H1 (cell line): ENCODE data around the gene TMEM108. TPM values are rescaled to one million over a fixed set of nuclear protein-coding genes. Genes with fewer than 3 reads are reported as not detected.

Experiments
- CTCF ChIA-PET: fragments of 300-600 bp; sonication (Branson Sonifier 250); formaldehyde crosslinking; loops from one replicate; lab custom pipeline; 2021; ENCODE audit not compliant: partially characterized antibody; lab: Charles Lee
- POLR2A ChIA-PET: fragments of 300-600 bp; sonication (Branson Sonifier 250); formaldehyde crosslinking; loops from one replicate; lab custom pipeline; 2021; ENCODE audit warnings: inconsistent platforms; ENCODE audit not compliant: partially characterized antibody; lab: Charles Lee
- DNase-seq, 2 experiments: peaks; one replicate each; pipeline versions ENCODE4 v3.0.0 to v3.0.0-alpha.2; 2010 to 2022; ENCODE audit warnings: low spot score in 2 of 2, low read depth in 1 of 2, mixed read lengths in 1 of 2
- FAIRE-seq: peaks from 2 replicates; lab custom pipeline; 2011; peaks lifted over from hg19 to GRCh38; lab: Jason Lieb, UNC
- H2AFZ ChIP-seq: 2 replicates; pipeline ENCODE4 v1.8.1; 2012; ENCODE audit warnings: low read length, inconsistent platforms
- H2AK5ac ChIP-seq: 2 replicates; pipeline ENCODE4 v1.6.1; 2013; ENCODE audit warnings: low read depth, low read length
- H2BK120ac ChIP-seq: replicated peaks from 2 replicates; pipeline ENCODE3; 2013; ENCODE audit warnings: low read depth, low read length, inconsistent platforms
- H2BK12ac ChIP-seq: 2 replicates; pipeline ENCODE4 v1.6.1; 2013; ENCODE audit warnings: low read depth, low read length
- H2BK15ac ChIP-seq: 2 replicates; pipeline ENCODE4 v1.6.1; 2013; ENCODE audit warnings: low read length
- H2BK20ac ChIP-seq: 2 replicates; pipeline ENCODE4 v1.6.1; 2013; ENCODE audit warnings: low read length
- H2BK5ac ChIP-seq: 2 replicates; pipeline ENCODE4 v1.6.1; 2013; ENCODE audit warnings: low read depth, low read length
- H3K14ac ChIP-seq: 2 replicates; pipeline ENCODE4 v1.6.1; 2013; ENCODE audit warnings: inconsistent platforms; ENCODE audit not compliant: insufficient read length
- H3K18ac ChIP-seq: 2 replicates; pipeline ENCODE4 v1.6.1; 2013; ENCODE audit warnings: low read length; ENCODE audit errors: extremely low read depth
- H3K23ac ChIP-seq: 2 replicates; pipeline ENCODE4 v1.6.1; 2013; ENCODE audit warnings: inconsistent platforms; ENCODE audit not compliant: insufficient read length
- H3K23me2 ChIP-seq: 2 replicates; pipeline ENCODE4 v1.6.1; 2013; ENCODE audit warnings: low read depth, low read length
- H3K27ac ChIP-seq: 2 replicates; pipeline ENCODE4 v1.6.1; 2011; ENCODE audit warnings: low read depth, low read length, inconsistent platforms
- H3K27me3 ChIP-seq, 4 experiments: replicated peaks in 1 of 4; 1 replicate in 1 of 4; 2 replicates in 3 of 4; pipeline versions ENCODE4 v1.6.1 to v1.8.1; 2011 to 2013; ENCODE audit warnings: low read length in 3 of 4, mild to moderate bottlenecking in 3 of 4, inconsistent platforms in 2 of 4, mixed read lengths in 2 of 4, moderate library complexity in 1 of 4; ENCODE audit not compliant: control insufficient read depth in 3 of 4, insufficient read depth in 3 of 4; ENCODE audit errors: extremely low read depth in 1 of 4
- H3K36me3 ChIP-seq, 4 experiments: 2 replicates each; pipeline versions ENCODE4 v1.6.1 to v1.8.1; 2011 to 2013; ENCODE audit warnings: mild to moderate bottlenecking in 4 of 4, low read length in 3 of 4, moderate library complexity in 2 of 4, control low read depth in 1 of 4, inconsistent platforms in 1 of 4; ENCODE audit not compliant: insufficient read depth in 4 of 4, control insufficient read depth in 2 of 4
- H3K4ac ChIP-seq: replicated peaks from 2 replicates; pipeline ENCODE3; 2013; ENCODE audit warnings: low read length, low read depth, mixed read lengths, inconsistent platforms; ENCODE audit not compliant: insufficient read length
- H3K4me1 ChIP-seq, 4 experiments: replicated peaks in 1 of 4; 1 replicate in 1 of 4; 2 replicates in 3 of 4; pipeline versions ENCODE4 v1.6.1 to v1.8.1; 2011 to 2013; ENCODE audit warnings: low read length in 3 of 4, inconsistent platforms in 2 of 4, mixed read lengths in 1 of 4; ENCODE audit not compliant: insufficient read depth in 4 of 4, control insufficient read depth in 3 of 4
- H3K4me2 ChIP-seq, 2 experiments: 2 replicates each; pipeline versions ENCODE4 v1.6.1 to v1.8.1; 2011 to 2013; ENCODE audit warnings: low read depth in 2 of 2, low read length in 2 of 2, control low read depth in 1 of 2, inconsistent platforms in 1 of 2, mild to moderate bottlenecking in 1 of 2; ENCODE audit not compliant: insufficient read depth in 1 of 2
- H3K4me3 ChIP-seq, 4 experiments: fragments of 200-600, 300-600 bp in 1 of 4; sonication (generic), shearing (Covaris generic), sonication (Bioruptor Twin) in 1 of 4; 2 replicates each; pipeline versions ENCODE4 v1.5.1 to v1.8.1; 2011 to 2016; ENCODE audit warnings: low read length in 4 of 4, low read depth in 3 of 4, control low read depth in 2 of 4, inconsistent platforms in 2 of 4, mild to moderate bottlenecking in 2 of 4, mixed read lengths in 1 of 4, moderate library complexity in 1 of 4; ENCODE audit not compliant: insufficient read depth in 2 of 4; ENCODE audit errors: extremely low read depth in 1 of 4
- H3K56ac ChIP-seq: replicated peaks from 2 replicates; pipeline ENCODE3; 2013; ENCODE audit warnings: low read depth, mild to moderate bottlenecking, mixed read lengths, low read length, inconsistent platforms; ENCODE audit not compliant: insufficient read length
- H3K79me1 ChIP-seq: 2 replicates; pipeline ENCODE4 v1.6.1; 2013; ENCODE audit warnings: low read depth, low read length, control low read depth
- H3K79me2 ChIP-seq, 2 experiments: 2 replicates each; pipeline versions ENCODE4 v1.6.1 to v1.8.1; 2012 to 2013; ENCODE audit warnings: low read length in 2 of 2, mild to moderate bottlenecking in 2 of 2, inconsistent platforms in 1 of 2; ENCODE audit not compliant: insufficient read depth in 2 of 2, control insufficient read depth in 1 of 2
- H3K9ac ChIP-seq, 4 experiments: replicated peaks in 1 of 4; 1 replicate in 1 of 4; 2 replicates in 3 of 4; pipeline versions ENCODE4 v1.6.1 to v1.8.1; 2011 to 2013; ENCODE audit warnings: low read depth in 3 of 4, low read length in 3 of 4, control low read depth in 2 of 4, mild to moderate bottlenecking in 2 of 4, moderate library complexity in 2 of 4, inconsistent platforms in 1 of 4; ENCODE audit errors: extremely low read depth in 1 of 4
- H3K9me3 ChIP-seq, 2 experiments: 2 replicates each; pipeline versions ENCODE4 v1.6.1 to v1.8.1; 2012 to 2013; ENCODE audit warnings: mild to moderate bottlenecking in 2 of 2, moderate library complexity in 2 of 2, control low read depth in 1 of 2, inconsistent platforms in 1 of 2, low read depth in 1 of 2, low read length in 1 of 2, mixed read lengths in 1 of 2; ENCODE audit not compliant: insufficient read depth in 2 of 2
- H4K20me1 ChIP-seq, 2 experiments: replicated peaks in 1 of 2; 2 replicates each; pipeline versions ENCODE3 to v1.8.1; 2011 to 2013; ENCODE audit warnings: inconsistent platforms in 2 of 2, low read length in 2 of 2, mild to moderate bottlenecking in 1 of 2; ENCODE audit not compliant: insufficient read depth in 2 of 2, control insufficient read depth in 1 of 2
- H4K5ac ChIP-seq: 2 replicates; pipeline ENCODE4 v1.6.1; 2013; ENCODE audit warnings: low read length, low read depth, mixed read lengths, inconsistent platforms; ENCODE audit not compliant: insufficient read length
- H4K8ac ChIP-seq: 2 replicates; pipeline ENCODE4 v1.8.0; 2013; ENCODE audit warnings: mild to moderate bottlenecking, moderate library complexity, low read length, inconsistent platforms; ENCODE audit not compliant: insufficient read depth; ENCODE audit errors: extremely low read depth
- H4K91ac ChIP-seq: replicated peaks from 2 replicates; pipeline ENCODE3; 2013; ENCODE audit warnings: low read length, mixed read lengths, inconsistent platforms; ENCODE audit not compliant: insufficient read length
- CHD1 ChIP-seq: IDR thresholded peaks from 2 replicates; pipeline ENCODE4 v1.6.1; 2012; ENCODE audit warnings: low read depth, low read length, improper control_type of control experiment
- HDAC2 ChIP-seq, 2 experiments: fragments of 300-600 bp in 1 of 2; sonication (generic) in 1 of 2; IDR thresholded peaks; 2 replicates each; pipeline ENCODE4 v1.6.1; 2011 to 2012; ENCODE audit warnings: low read depth in 2 of 2, low read length in 2 of 2, mild to moderate bottlenecking in 2 of 2, moderate library complexity in 2 of 2, borderline replicate concordance in 1 of 2, inconsistent platforms in 1 of 2
- PHF8 ChIP-seq: fragments of 200-600 bp; sonication (generic); conservative IDR thresholded peaks from 2 replicates; pipeline ENCODE4 v1.7.1; 2012; ENCODE audit warnings: low read depth, mild to moderate bottlenecking, inconsistent platforms, low read length, moderate library complexity
- SRF ChIP-seq: IDR thresholded peaks from 2 replicates; pipeline ENCODE4 v1.6.1; 2011; ENCODE audit warnings: mild to moderate bottlenecking, low read depth, low read length, moderate library complexity
- WGBS, 2 experiments: shearing (Covaris generic) in 1 of 2; methylation state at CpG; one replicate each; pipeline versions ENCODE4 v1.1.6 to v1.1.7; 2013 to 2015; ENCODE audit warnings: low lambda C conversion rate in 2 of 2, mixed read lengths in 2 of 2, inconsistent platforms in 1 of 2, low coverage in 1 of 2, missing lambda C conversion rate in 1 of 2; ENCODE audit not compliant: insufficient replicate concordance in 2 of 2, insufficient coverage in 1 of 2, insufficient read length in 1 of 2; ENCODE audit errors: extremely low coverage in 1 of 2, missing lambda C conversion rate in 1 of 2; 5-methylcytosine and 5-hydroxymethylcytosine counted together
- polyA plus RNA-seq, 7 experiments: library from polyadenylated mRNA; depleted of rRNA in 3 of 7; stranded (reverse) in 5 of 7; unstranded in 2 of 7; fragments of >200 nt in 5 of 7; fragments of 200-250 nt in 2 of 7; gene quantifications; 1 replicate in 5 of 7; 2 replicates in 1 of 7; 4 replicates in 1 of 7; pipeline versions ENCODE4 v1.2.1 to v1.2.3, GENCODE V29; 2011 to 2013; ENCODE audit warnings: missing spikeins in 2 of 7, mixed read lengths in 2 of 7
- total RNA-seq: library from RNA; stranded (reverse); fragmentation: NEBNext Ultra II Directional; extraction: Animal tissue kit (Norgen Biotek cat#: 25700); gene quantifications from 2 replicates; pipeline ENCODE4 v1.2.1, GENCODE V29; 2021
- TF ChIP-seq, protein P1 (sequence below), 3 experiments: IDR thresholded peaks; 1 replicate in 2 of 3; 2 replicates in 1 of 3; pipeline versions ENCODE4 v1.5.1 to v1.6.1; 2011; ENCODE audit warnings: low read length in 3 of 3, mild to moderate bottlenecking in 3 of 3, inconsistent platforms in 2 of 3, low read depth in 1 of 3, moderate library complexity in 1 of 3; ENCODE audit not compliant: insufficient read depth in 1 of 3; ENCODE audit errors: control extremely low read depth in 1 of 3

Gene TMEM108
- total and polyA plus RNA-seq, 2 of the 8 experiments (the other 6 are each of a cell fraction or from before 2014, with no cell fraction given), result 14.3 to 16.2 TPM

GRCh38 chr3:133428552-133428951, 390.4 kb downstream of the TMEM108 start:
- ChIA-PET POLR2A (no interaction called here), CTCF (interaction anchor here (0.6 kb wide), 1 partner anchor 8 kb away, joined by 3 read pairs; no protein-coding TSS in a partner anchor)
- Histone ChIP-seq H4K8ac (no peak overlapping the region), H2BK15ac (no peak overlapping the region), H4K20me1 (no peaks in the 10 kb centered on the region), H3K23me2 (no peaks in the 10 kb centered on the region), H4K5ac (no peak overlapping the region), H3K79me2 (no peaks in the 10 kb centered on the region), H3K14ac (no peak overlapping the region), H3K27me3 (no peaks in the 10 kb centered on the region), H2BK5ac (no peak overlapping the region), H3K4ac (no peak overlapping the region), H2BK120ac (no peak overlapping the region), H4K91ac (no peak overlapping the region), H3K27ac (no peak overlapping the region), H3K18ac (no peak overlapping the region), H3K9me3 (no peaks in the 10 kb centered on the region), H3K4me1 (no peaks in the 10 kb centered on the region), H2AK5ac (no peak overlapping the region), H2AFZ (no peak overlapping the region), H2BK20ac (no peak overlapping the region), H3K36me3 (no peaks in the 10 kb centered on the region), H3K79me1 (no peaks in the 10 kb centered on the region), H3K23ac (no peak overlapping the region), H2BK12ac (no peak overlapping the region), H3K4me3 (no peak overlapping the region), H3K9ac (no peak overlapping the region), H3K56ac (no peak overlapping the region), H3K4me2 (no peak overlapping the region)
- FAIRE-seq (no peak), DNase-seq (no peak)
- WGBS, 2 experiments, result 79% methylated on average over 12 of the region's 12 CpGs; no CpG with 5 or more reads in 1 of the 2 experiments
- no peak for TF ChIP-seq HDAC2 (IDR thresholded peaks at IDR 0.05; ENCODE audit: borderline replicate concordance in 1 of 2, low read depth in 2 of 2, low read length in 2 of 2)
- TF ChIP-seq PHF8, result no peak
- no peak for TF ChIP-seq SRF
- TF ChIP-seq CHD1, result no peak
- TF ChIP-seq, protein P1, sequence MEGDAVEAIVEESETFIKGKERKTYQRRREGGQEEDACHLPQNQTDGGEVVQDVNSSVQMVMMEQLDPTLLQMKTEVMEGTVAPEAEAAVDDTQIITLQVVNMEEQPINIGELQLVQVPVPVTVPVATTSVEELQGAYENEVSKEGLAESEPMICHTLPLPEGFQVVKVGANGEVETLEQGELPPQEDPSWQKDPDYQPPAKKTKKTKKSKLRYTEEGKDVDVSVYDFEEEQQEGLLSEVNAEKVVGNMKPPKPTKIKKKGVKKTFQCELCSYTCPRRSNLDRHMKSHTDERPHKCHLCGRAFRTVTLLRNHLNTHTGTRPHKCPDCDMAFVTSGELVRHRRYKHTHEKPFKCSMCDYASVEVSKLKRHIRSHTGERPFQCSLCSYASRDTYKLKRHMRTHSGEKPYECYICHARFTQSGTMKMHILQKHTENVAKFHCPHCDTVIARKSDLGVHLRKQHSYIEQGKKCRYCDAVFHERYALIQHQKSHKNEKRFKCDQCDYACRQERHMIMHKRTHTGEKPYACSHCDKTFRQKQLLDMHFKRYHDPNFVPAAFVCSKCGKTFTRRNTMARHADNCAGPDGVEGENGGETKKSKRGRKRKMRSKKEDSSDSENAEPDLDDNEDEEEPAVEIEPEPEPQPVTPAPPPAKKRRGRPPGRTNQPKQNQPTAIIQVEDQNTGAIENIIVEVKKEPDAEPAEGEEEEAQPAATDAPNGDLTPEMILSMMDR (IDR thresholded peaks at IDR 0.05; ENCODE audit: control extremely low read depth in 1 of 3, insufficient read depth in 1 of 3, low read depth in 1 of 3, low read length in 3 of 3), result no peak
